UCSD-AML1 (cell line): ENCODE results near the gene TNNT1.
A peak's percentile ranks its signal among the peaks of the same experiment; 100 is the strongest.

Experiments used
- DNase-seq: peaks from one replicate; lab custom pipeline; 2025; ENCODE audit not compliant: unreplicated experiment; lab: John Stamatoyannopoulos, UW

Gene TNNT1

GRCh38 chr19:55146078-55146704 lies 2.8 kb downstream of the TNNT1 start:
- peak; percentile 90 for DNase-seq

GRCh38 chr19:55145232-55145631 lies 3.8 kb downstream of the TNNT1 start:
- DNase-seq: no peak

- DNase-seq: no peak
Measured at GRCh38 chr19:55141696-55142095, 7.3 kb downstream of the TNNT1 start.

- DNase-seq: no peak
Measured at GRCh38 chr19:55137915-55138314, 11.1 kb downstream of the TNNT1 start.

- DNase-seq: no peak
Measured at GRCh38 chr19:55136399-55137102, 12.5 kb downstream of the TNNT1 start.

GRCh38 chr19:55134736-55135135 lies 14.3 kb downstream of the TNNT1 start:
- DNase-seq: no peak

- DNase-seq: no peak
Measured at GRCh38 chr19:55133639-55134444, 15.2 kb downstream of the TNNT1 start.

GRCh38 chr19:55132453-55133129 lies 16.4 kb downstream of the TNNT1 start:
- DNase-seq: no peak

GRCh38 chr19:55131421-55131820 lies 17.6 kb downstream of the TNNT1 start:
- no peak for DNase-seq

GRCh38 chr19:55119053-55119452 lies 30.0 kb downstream of the TNNT1 start:
- no peak for DNase-seq

- DNase-seq: peak; percentile 54
Measured at GRCh38 chr19:55118401-55118991, 30.5 kb downstream of the TNNT1 start.

- peak; percentile 98 for DNase-seq
Measured at GRCh38 chr19:55117663-55118391, 31.2 kb downstream of the TNNT1 start.

GRCh38 chr19:55116859-55117662 lies 31.9 kb downstream of the TNNT1 start, which contains the start of gene PPP1R12C:
Gene PPP1R12C, minus strand, starts transcription at chr19:55117637. Its CDS starts 94 bp downstream, at chr19:55117543.
- no peak for DNase-seq

- DNase-seq: peak; percentile 68
Measured at GRCh38 chr19:55116232-55116858, 32.7 kb downstream of the TNNT1 start.

GRCh38 chr19:55115446-55116065 lies 33.5 kb downstream of the TNNT1 start:
- no peak for DNase-seq

- no peak for DNase-seq
Measured at GRCh38 chr19:55114566-55115145, 34.4 kb downstream of the TNNT1 start.

GRCh38 chr19:55113570-55114039 lies 35.4 kb downstream of the TNNT1 start:
- no peak for DNase-seq
